OCI-M1 (cell line): ENCODE measurements around the gene CDH23.

Experiments used
- DNase-seq: peaks from one replicate; lab custom pipeline; 2025; lab: John Stamatoyannopoulos, UW

The CDH23 gene

DNA sequence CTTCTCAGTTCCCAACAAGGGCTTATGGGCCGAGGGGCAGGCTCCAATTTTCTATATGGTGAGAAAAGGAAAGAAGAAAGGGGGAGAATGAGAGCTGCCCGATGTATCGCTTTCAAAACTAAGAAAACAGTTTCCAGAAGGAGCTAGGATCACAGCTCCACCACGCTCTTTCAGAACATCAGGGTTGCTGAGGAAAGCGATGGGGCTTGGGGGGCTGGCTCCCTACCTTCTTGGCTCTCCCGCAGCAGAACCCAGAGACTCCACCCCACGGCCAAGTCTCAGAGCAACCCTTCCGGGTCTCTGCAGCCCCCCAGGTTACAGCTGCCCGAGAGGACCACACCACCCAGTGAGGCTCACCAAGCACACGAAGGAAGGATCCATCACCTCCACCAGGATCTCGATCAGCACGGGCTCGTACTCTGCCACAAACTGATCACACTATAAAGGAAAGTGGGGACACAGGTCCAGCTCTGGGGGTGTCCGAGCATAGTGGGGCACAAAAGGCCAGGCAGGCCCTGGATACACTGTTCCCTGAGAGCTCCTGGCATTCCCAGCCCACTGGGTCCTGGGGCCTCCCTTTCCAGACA lies 422.0 kb downstream of the CDH23 start:
- no peak for DNase-seq

DNA sequence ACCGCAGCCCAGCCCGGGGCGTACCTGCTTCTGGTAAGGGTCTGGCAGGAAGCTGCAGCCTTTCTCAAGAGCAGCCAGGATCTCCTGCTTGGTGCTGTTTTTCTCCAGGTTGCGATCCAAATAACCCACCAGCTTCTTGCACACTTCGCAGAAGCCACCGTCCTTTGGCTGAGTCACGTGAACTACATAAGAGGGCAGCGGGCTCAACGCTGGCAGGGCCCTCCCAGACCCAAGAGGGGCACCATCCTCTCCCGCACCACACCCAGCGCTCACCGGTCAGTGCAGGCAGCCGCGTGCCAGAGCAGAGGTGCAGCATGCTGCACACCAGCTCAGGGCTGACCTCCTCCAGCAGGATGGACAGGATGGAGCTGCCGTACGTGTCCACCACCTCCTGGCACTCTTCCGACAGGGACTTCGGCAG lies 422.7 kb downstream of the CDH23 start:
- no peak for DNase-seq

DNA sequence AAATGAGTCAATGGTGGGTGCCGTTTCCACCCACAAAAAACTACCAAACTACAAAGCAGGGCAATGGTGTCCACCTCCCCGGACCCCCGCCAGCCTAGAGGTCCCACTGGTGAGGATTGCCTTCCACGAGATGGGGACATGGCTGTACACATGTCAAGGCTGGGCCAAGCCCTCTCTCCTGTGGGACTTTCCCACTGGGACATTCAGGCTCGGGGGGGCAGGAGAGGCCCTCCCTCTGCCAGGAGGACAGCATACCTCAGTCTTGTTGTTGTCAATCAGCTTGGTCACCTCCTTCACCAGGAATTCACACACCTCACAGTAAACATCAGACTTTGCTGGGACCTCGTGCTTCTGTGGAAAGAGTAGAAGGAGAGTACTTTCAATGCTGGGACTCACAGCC lies 423.3 kb downstream of the CDH23 start:
- DNase-seq = no peak

DNA sequence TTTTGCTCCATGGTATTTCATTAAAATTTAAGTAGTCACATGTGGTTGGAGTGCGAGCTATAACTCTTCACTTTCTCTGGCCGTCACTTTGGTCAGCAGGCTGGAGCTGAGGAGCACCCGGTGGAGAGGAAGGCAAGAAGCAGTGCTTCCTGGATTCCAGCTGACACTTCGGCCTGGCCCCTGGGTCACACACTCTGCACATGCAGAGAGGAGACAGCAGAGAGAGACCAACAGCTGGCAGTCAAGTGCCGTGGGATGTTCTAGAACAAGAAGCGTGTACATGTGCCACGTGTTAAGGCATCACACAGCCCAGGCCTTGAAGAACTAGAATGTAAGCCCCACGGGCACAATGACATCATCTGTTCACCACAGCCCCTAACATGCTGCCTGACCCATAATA lies 424.2 kb downstream of the CDH23 start:
- DNase-seq = no peak

DNA sequence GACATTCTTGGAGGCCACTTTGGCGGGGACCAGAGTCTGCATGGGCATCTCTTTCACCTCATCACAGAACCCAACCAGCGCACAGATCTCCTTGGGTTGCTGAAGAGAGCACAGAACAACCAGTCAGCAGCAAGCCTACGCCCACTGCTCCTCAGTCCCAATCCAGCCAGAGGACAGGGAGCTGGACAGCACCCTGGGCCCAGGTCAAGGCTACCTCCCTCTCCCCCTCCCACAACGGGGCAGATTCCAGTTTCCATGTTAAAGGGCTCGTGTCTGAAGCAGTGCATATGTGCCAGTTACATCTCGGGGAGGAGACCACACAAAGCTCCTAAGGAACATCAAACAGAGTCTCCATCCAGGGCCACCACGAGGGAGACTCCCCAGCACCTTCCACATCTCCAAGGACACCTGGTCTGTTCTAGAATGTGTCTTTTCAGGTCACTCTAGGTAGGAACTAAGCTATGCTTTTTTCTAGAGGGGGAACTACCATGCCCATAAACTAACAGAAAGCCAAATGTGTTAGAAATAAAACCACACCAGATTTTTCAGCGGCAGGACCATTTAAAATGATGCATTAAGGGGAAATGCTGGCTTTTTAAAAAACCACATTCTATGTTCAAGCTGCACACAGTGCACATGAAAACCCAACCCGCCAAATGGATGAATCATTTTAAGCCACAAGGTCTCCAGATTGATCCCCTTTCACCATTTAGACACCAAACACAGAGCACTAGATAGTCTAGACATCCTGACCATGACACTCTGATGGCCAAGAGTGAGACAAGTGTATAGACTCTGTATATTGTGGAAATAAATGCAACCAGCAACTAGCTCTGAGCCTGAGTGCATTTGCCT lies 425.4 kb downstream of the CDH23 start:
- no peak for DNase-seq

DNA sequence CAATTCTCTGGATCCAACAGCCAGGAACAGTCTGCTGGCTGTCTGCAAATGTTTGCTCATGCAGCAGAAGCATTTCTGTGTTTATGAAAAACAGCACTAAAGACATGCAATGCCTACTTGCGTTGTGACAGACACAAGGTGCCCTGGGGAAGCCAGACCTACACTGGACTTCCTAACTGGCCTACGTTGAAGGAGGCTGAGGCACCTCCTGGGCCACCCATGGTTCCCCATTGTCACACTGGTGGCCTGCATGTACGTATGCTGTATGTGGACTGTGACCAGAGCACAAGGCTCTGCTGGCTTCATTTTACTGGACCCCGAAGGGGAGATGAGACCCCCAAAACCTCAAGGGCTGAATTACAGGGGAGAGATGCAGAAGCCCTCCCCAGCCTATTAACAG lies 426.6 kb downstream of the CDH23 start:
- DNase-seq = no peak

DNA sequence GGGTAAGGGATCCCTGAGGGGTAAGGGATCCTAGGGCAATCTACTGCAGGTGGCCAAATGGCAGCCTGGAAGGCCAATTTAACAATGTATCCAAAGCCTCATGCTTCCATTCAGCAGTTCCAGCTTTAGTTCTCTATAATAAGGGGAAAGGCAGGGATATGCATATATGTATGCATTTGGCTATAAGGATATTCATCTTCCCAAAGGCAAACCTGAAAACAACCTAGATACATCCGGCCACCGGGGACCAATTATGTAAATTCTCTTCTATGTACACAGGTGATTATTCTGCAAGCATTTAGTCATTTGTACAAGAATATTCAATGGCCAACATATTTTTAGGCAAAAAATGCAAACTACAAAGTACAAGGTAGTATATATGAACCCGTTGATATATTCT lies 427.6 kb downstream of the CDH23 start:
- DNase-seq = no peak

DNA sequence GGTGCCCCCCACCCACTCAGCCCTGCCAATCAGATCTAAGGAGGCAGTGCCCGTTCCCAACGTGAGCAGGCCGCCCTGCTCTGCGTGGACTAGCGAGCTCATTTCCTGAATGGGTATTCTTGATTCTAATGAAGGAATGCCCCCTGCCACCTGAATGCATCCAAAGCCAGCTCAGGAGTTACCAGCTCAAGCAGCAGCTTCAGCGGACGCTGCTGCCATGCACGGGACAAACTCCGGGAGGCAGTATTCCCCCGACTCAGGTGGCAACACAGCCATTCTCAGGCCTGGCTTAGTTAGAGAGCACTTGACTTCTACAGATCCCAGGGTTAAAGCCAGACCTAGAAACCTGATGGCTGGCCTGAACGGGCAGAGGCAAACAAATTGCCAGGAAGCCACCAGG lies 428.5 kb downstream of the CDH23 start:
- no peak for DNase-seq

DNA sequence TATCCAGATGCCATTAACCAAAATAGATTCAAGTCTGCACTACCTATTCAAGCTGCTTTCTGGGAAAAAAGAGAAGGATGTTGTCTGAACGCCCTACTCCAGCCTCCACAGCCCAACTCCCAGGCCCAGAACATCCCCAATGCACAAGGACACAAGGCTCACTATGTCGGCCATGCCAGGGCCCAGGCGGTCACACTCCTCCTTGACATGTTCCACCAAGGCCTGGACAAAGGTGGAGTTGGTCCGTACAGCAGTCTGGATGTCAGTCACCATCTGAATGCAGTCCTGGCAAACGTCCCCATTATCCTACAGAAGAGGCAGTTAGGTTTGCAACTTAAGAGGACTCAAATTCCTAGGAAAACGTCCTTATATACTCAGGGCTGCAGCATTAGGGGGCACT lies 431.1 kb downstream of the CDH23 start:
- DNase-seq = no peak

DNA sequence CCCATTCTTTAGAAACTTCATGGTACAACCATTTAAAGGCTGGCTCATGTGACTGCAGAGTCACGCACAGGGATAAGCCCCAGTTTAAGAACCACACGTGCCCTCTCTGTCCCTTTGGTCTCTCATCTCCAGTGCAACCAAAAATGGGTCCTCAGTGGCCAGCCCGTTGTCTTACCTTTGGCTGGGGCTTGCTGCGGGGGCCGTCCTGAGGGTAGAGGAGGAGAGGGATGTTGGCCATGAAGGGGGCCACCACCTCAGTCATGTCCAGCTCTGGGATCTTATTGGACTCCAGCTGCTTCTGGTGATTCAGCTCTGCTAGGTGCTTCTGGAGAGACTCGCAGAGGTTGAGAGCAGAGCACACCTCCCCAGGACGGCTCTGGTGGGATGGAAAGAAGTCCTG lies 432.0 kb downstream of the CDH23 start:
- DNase-seq = no peak

DNA sequence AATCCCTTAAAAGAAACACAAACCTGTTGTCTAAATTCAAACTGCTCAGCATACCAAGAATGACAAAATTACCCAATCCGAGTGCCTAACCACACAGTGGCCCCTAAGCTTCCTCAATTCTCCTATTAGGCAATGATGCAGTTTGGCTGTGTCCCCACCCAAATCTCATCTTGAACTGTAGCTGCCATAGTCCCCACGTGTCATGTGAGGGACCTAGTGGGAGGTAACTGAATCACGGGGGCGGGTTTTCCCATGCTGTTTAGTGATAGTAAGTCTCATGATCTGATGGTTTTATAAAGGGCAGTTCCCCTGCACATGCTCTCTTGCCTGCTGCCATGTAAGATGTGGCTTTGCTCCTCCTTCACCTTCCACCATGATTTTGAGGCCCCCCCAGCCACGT lies 432.5 kb downstream of the CDH23 start:
- peak; percentile 83 for DNase-seq

DNA sequence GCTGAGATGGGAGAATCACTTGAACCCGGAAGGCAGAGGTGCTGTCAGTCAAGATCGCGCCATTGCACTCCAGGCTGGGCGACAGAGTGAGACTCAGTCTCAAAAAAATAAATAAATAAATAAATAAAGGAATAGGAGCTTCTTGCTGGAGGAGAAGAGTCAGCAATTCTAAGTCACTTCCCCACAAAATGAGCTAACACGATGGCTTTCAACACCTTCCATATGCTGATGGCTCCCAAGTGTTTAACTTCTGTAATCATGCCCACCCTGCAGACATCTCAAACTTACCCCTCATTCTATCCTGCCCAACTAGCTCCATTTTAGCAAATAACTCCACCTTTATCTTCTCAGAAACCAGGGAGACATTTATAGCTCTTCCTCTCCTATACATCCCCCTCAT lies 433.2 kb downstream of the CDH23 start:
- no peak for DNase-seq

DNA sequence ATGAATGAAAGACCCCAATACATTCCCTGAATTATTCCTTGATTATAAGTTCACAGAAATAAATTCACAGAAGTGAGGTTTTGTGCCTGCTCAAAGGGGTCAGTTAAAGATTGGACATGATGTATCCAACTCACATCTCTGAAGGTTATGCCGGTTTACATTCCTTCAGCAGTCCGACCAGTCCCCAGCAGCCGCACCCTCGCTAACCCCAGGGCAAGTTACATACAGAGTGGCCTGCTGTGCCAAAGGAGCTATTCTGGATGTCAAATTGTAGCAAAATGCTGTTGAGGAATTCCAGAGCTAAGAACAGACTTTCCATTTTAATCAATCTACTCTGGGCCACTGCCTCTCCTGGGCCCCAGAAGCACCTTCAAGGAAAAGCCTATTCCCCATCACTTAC lies 434.0 kb downstream of the CDH23 start:
- DNase-seq = no peak

DNA sequence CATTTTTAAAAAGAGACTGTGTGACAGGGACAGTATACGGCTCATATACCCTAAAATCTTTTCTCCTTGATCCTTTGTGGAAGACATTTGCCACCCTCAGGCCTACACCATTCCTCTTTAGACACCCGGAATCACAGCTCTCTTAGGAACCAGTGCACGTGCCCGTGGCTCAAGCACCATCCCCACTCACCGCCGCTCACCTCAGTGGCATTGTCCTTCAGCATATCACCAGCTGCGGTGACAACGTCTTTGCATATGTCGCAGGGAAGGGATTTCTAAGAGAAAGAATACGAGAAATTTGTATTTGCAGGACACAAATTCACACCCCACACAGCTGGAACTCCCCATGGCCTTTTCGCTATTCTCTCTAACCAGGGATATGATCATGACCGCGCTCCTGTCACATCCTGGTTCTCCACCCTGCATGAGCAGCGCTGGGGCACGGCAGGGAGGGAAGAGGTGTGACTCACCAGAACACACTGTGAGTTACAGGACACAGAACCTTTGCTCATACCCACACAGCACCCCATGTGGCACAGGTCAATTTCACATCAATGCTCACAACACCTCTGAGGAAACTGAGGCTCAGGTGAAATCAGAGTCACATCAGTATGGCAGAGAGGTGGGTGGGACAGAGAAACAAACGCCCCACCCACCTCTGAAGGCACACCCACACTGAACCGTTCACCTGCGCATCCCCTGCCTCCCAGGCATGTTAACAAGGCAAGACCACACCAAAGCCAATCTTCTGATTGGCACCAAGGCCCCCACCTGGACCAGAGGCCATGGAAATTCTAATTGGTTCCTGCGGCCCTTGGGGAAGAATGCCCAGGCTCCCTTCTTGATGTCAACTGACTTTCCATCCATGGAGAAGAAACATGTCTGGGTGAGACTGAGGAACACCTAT lies 435.2 kb downstream of the CDH23 start:
- no peak for DNase-seq

DNA sequence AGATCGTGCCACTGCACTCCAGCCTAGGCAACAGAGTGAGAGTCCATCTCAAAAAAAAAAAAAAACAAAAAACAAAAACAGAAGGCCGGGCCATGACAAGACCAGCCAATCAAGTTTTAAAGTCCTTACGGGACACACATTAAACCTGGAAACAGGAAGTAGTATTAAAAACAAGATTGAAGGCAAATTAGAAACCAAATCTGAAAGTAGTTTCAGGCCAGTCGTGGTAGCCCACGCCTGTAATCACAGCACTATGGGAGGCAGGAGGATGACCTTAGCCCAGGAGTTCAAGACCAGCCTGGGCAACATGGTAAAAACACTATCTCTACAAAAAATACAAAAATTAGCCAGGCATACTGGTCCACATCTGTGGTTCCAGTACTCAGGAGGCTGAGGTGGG lies 436.2 kb downstream of the CDH23 start:
- DNase-seq = peak; percentile 42

DNA sequence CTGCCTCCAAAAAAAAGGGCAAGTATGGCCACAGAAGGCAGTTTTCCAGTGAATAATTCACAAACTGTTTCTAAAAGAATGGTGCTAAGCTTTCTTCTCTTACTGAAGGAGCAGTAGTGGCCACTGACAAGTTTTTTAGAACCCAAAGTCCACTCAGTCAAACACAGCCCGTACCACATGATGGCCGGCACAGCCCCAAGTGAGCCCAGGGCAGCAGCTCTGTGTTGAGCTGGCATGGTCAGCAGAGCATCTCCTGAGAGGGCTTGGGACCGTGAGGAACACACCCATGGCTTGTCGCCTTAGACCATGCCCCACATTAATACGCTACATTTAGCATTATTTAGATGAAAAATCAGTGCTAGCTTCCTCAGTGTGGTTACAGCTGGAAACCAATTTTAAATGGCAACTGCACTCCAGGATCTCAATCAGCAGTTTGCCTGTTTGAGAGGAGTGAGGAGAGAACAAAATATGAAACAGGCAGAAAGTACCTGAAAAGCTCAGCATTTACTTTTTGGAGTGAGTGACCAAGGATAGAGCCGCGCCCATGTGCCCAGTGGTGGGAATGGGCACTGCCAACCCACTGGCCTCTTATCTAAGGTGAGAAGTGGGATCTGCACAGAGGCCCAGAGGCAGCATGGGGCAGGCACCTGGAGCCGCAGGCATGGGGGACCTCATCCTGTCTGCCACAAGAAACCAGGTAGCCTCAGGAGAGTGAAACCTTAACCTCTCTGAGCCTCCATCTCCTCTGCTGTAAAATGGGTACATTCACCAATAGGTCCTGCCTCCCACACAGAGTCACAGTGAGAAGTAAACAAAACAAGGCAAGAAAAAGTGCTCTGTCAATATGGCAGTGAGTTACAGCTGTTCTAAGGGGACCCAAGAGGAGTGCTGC lies 437.0 kb downstream of the CDH23 start:
- no peak for DNase-seq

DNA sequence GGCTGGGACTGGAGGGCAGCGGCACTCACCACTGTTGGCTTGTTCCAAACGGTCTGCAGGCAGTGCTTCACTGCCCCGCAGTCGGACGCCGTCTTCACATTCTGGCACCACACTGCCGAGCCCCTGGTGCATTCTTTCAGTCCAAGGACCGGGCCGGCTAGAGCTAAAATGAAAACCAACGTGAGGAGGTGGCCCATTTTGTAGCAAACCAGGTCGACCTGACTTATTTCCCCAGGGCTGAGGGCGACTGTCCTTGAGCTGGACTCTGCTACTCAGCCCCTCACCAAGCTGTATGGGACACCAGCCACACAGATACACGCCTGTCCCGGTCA lies 437.6 kb downstream of the CDH23 start:
- DNase-seq = no peak

DNA sequence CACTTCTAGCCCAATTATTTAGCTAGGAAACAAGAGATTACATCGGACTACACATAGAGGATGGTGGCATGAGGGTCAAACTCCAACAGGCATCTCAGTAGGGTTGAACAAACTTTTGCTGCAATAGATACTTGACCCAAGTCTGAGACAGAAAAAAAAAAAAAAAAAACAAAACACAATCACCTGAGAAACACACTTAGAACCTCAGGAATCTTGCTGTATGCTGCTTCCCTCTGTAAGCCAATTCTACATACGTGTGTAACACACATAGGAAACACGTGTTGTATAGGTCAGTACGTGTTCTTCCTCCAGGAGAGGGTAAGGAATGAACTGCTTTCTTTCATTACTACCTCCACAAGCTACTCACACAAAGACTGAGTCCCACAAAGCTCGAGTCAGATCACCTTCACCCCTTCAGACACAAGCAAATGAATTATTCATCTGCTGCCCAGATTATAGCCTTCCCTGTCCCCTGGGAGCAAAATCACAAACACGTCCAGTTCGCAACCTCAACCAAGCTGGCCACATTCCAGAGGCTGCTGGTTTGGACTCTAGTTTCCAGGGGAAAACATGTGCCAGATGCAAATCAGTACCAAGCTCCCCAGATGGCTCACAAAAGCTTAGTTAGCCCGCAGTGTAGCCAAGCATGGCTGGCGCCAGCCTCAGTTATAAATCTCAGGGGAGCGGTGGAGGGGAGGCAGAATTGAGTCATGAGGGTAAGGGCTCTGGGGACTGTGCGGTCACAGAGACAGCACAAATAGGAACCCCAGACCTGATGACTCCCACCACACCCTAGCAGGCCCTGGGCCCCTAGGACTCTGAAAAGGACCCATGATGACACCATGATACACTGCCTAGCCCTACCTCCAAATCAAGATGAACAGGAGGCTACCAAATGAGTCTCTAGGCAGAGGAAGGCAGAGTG lies 439.2 kb downstream of the CDH23 start:
- DNase-seq = no peak

DNA sequence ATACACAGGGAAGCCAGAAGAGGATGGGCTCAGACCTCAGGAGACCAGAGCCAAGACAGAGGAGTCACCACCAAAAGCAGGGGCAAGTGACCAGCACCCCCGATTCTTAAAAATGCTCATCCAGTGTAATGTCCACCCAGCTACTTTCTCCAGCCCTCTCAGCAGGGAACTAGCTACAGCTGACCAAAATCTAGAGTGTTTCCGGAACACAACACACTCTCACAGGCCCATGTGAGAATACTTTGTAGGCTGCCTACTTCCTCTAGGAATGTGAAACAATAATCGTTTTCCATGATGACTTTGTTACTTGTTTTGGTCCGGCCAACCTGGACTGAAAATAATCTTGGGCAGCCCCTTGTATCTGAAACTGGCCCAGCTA lies 439.9 kb downstream of the CDH23 start:
- no peak for DNase-seq

DNA sequence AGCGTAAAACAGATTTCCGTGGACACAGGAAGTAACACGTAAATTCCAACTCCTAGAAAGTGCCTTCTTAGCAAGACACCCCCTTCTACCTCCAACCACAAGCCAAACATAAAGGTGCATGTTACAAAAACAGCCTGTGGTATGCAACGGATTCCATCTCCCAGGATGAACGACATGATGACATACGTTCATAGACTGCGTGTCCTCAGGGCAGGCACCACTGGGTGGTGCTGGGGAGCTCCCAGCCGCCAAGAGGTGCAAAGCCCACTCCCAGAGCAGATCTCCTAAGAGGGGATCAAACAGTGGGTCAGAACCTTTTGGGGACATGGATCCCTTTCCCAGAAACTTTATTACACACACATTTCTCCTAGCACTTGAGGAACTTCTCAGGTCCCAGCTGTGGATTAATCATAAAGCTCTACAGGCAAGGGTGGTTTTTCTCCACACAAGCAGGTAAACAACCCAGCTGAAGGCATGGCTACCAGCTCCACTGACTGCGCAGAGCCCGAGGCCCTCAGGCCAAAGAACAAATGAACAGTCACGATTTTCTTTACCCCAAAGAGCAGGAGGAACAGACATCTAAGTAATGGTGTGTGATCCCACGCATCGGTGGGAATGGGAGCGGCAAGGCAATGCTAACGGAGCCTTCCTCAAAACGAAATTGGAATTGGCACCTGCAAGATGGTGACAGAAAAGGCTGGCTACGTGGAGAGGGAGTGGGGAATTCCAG lies 440.5 kb downstream of the CDH23 start:
- DNase-seq = peak; percentile 38
